Measurements from ENCODE around the gene MBD4.
"Not testable (repeated sequence)": the region's sequence is repeated elsewhere in the genome, so short reads cannot be mapped to it uniquely, and the experiment has no call there.

The MBD4 gene

GRCh38 chr3:129482721-129483120 lies 43.0 kb upstream of the MBD4 start:
- no peak for TF ChIP-seq POLR2AphosphoS5 (IDR thresholded peaks at IDR 0.05; ENCODE audit: borderline replicate concordance, low read depth, low read length)
- no peak for TF ChIP-seq EZH2 (IDR thresholded peaks at IDR 0.05)
- no peak for TF ChIP-seq FOXP2 (optimal IDR thresholded peaks at IDR 0.05; ENCODE audit: control extremely low read depth, extremely low read length, insufficient read depth)
- H3K36me3 ChIP-seq (ENCODE audit: insufficient read depth, low read length) = peaks cover 25% of the 10 kb centered on the region
- no peak overlapping the region for H3K4me3 ChIP-seq
- no peak overlapping the region for H3K9ac ChIP-seq (ENCODE audit: insufficient read length)
- DNase-seq (ENCODE audit: low read depth, low spot score) = no peak
- H3K27ac ChIP-seq = no peak overlapping the region
- H3K9me3 ChIP-seq (ENCODE audit: low read depth, low read length) = no peaks in the 10 kb centered on the region

GRCh38 chr3:129481766-129482332 lies 42.1 kb upstream of the MBD4 start:
- no peak for TF ChIP-seq POLR2AphosphoS5 (IDR thresholded peaks at IDR 0.05; ENCODE audit: borderline replicate concordance, low read depth, low read length)
- no peak for TF ChIP-seq EZH2 (IDR thresholded peaks at IDR 0.05)
- no peak for TF ChIP-seq FOXP2 (optimal IDR thresholded peaks at IDR 0.05; ENCODE audit: control extremely low read depth, extremely low read length, insufficient read depth)
- H3K36me3 ChIP-seq (ENCODE audit: insufficient read depth, low read length) = peaks cover 34% of the 10 kb centered on the region
- no peak overlapping the region for H3K27ac ChIP-seq
- DNase-seq (ENCODE audit: low read depth, low spot score) = no peak
- no peak overlapping the region for H3K9ac ChIP-seq (ENCODE audit: insufficient read length)
- H3K9me3 ChIP-seq (ENCODE audit: low read depth, low read length) = no peaks in the 10 kb centered on the region
- H3K4me3 ChIP-seq = no peak overlapping the region

- not testable (repeated sequence) for H3K9me3 ChIP-seq (ENCODE audit: low read depth, low read length); H3K9ac ChIP-seq (ENCODE audit: insufficient read length); H3K4me3 ChIP-seq; H3K27ac ChIP-seq; DNase-seq (ENCODE audit: low read depth, low spot score)
- H3K36me3 ChIP-seq (ENCODE audit: insufficient read depth, low read length) = peaks cover 37% of the 10 kb centered on the region
Observed at GRCh38 chr3:129481225-129481765, 41.5 kb upstream of the MBD4 start.

GRCh38 chr3:129476586-129476985 lies 36.8 kb upstream of the MBD4 start:
- Histone ChIP-seq H3K36me3 (ENCODE audit: insufficient read depth, low read length) (peaks cover 32% of the 10 kb centered on the region), H3K27ac (no peak overlapping the region), H3K9me3 (ENCODE audit: low read depth, low read length) (no peaks in the 10 kb centered on the region), H3K4me3 (no peak overlapping the region), H3K9ac (ENCODE audit: insufficient read length) (no peak overlapping the region)
- DNase-seq (ENCODE audit: low read depth, low spot score) = no peak
- TF ChIP-seq POLR2AphosphoS5 (IDR thresholded peaks at IDR 0.05; ENCODE audit: borderline replicate concordance, low read depth, low read length) (no peak), EZH2 (IDR thresholded peaks at IDR 0.05) (no peak), FOXP2 (optimal IDR thresholded peaks at IDR 0.05; ENCODE audit: control extremely low read depth, extremely low read length, insufficient read depth) (no peak)

GRCh38 chr3:129475863-129476262 lies 36.1 kb upstream of the MBD4 start:
- H3K9ac ChIP-seq (ENCODE audit: insufficient read length) = no peak overlapping the region
- no peak overlapping the region for H3K4me3 ChIP-seq
- no peak overlapping the region for H3K27ac ChIP-seq
- TF ChIP-seq POLR2AphosphoS5 (IDR thresholded peaks at IDR 0.05; ENCODE audit: borderline replicate concordance, low read depth, low read length) = no peak
- TF ChIP-seq EZH2 (IDR thresholded peaks at IDR 0.05) = no peak
- no peak for TF ChIP-seq FOXP2 (optimal IDR thresholded peaks at IDR 0.05; ENCODE audit: control extremely low read depth, extremely low read length, insufficient read depth)
- peaks cover 33% of the 10 kb centered on the region for H3K36me3 ChIP-seq (ENCODE audit: insufficient read depth, low read length)
- no peak for DNase-seq (ENCODE audit: low read depth, low spot score)
- no peaks in the 10 kb centered on the region for H3K9me3 ChIP-seq (ENCODE audit: low read depth, low read length)

GRCh38 chr3:129474984-129475804 lies 35.4 kb upstream of the MBD4 start:
- TF ChIP-seq POLR2AphosphoS5 (IDR thresholded peaks at IDR 0.05; ENCODE audit: borderline replicate concordance, low read depth, low read length) = no peak
- no peak for TF ChIP-seq EZH2 (IDR thresholded peaks at IDR 0.05)
- TF ChIP-seq FOXP2 (optimal IDR thresholded peaks at IDR 0.05; ENCODE audit: control extremely low read depth, extremely low read length, insufficient read depth) = no peak
- H3K36me3 ChIP-seq (ENCODE audit: insufficient read depth, low read length) = peaks cover 30% of the 10 kb centered on the region
- H3K27ac ChIP-seq = no peak overlapping the region
- DNase-seq (ENCODE audit: low read depth, low spot score) = no peak
- H3K9ac ChIP-seq (ENCODE audit: insufficient read length) = no peak overlapping the region
- no peak overlapping the region for H3K4me3 ChIP-seq
- no peaks in the 10 kb centered on the region for H3K9me3 ChIP-seq (ENCODE audit: low read depth, low read length)

GRCh38 chr3:129473769-129474152 lies 34.0 kb upstream of the MBD4 start:
- H3K9me3 ChIP-seq (ENCODE audit: low read depth, low read length) = no peaks in the 10 kb centered on the region
- TF ChIP-seq FOXP2 (optimal IDR thresholded peaks at IDR 0.05; ENCODE audit: control extremely low read depth, extremely low read length, insufficient read depth) (no peak), EZH2 (IDR thresholded peaks at IDR 0.05) (no peak), POLR2AphosphoS5 (IDR thresholded peaks at IDR 0.05; ENCODE audit: borderline replicate concordance, low read depth, low read length) (no peak)
- no peak overlapping the region for H3K4me3 ChIP-seq
- no peak overlapping the region for H3K27ac ChIP-seq
- no peak for DNase-seq (ENCODE audit: low read depth, low spot score)
- H3K9ac ChIP-seq (ENCODE audit: insufficient read length) = no peak overlapping the region
- H3K36me3 ChIP-seq (ENCODE audit: insufficient read depth, low read length) = peaks cover 27% of the 10 kb centered on the region

GRCh38 chr3:129473067-129473768 lies 33.5 kb upstream of the MBD4 start:
- H3K9me3 ChIP-seq (ENCODE audit: low read depth, low read length) = no peaks in the 10 kb centered on the region
- H3K9ac ChIP-seq (ENCODE audit: insufficient read length) = no peak overlapping the region
- DNase-seq (ENCODE audit: low read depth, low spot score) = no peak
- TF ChIP-seq EZH2 (IDR thresholded peaks at IDR 0.05) (no peak), FOXP2 (optimal IDR thresholded peaks at IDR 0.05; ENCODE audit: control extremely low read depth, extremely low read length, insufficient read depth) (no peak)
- H3K27ac ChIP-seq = no peak overlapping the region
- no peak overlapping the region for H3K4me3 ChIP-seq
- peaks cover 27% of the 10 kb centered on the region for H3K36me3 ChIP-seq (ENCODE audit: insufficient read depth, low read length)

All from SK-N-MC (cell line).